ENCODE measurements around the gene GRAMD4. TPM values are rescaled to one million over a fixed set of nuclear protein-coding genes. Genes with fewer than 3 reads are reported as not detected.
A peak's percentile ranks its signal among the peaks of the same experiment; 100 is the strongest.
"Not testable (repeated sequence)": the region's sequence is repeated elsewhere in the genome, so short reads cannot be mapped to it uniquely, and the experiment has no call there.

GRAMD4 gene
- total and polyA plus RNA-seq, 12 donors: 15.0 to 241 (median 79.4) TPM

GRCh38 chr22:46620588-46621242 is 529 bp downstream of the GRAMD4 start:
- intact Hi-C loops (cut with DNase I): no loop called here
- Histone ChIP-seq H3K27me3 (no peaks in the 10 kb centered on the region), H3K9me3 (replicated peaks in 1 of 3) (no peaks in the 10 kb centered on the region), H3K4me1 (replicated peaks in 1 of 2) (peaks cover 5 to 24% of the 10 kb centered on the region in 2 donors), H3K36me3 (replicated peaks in 1 of 2) (no peaks in the 10 kb centered on the region), H3K4me3 (no peak overlapping the region), H3K27ac (peak overlapping the region in 1 of 5 donors; percentile 72)
- TF ChIP-seq CTCF (IDR thresholded peaks at IDR 0.05): no peak
- no peak for TF ChIP-seq POLR2A (IDR thresholded peaks at IDR 0.05)
- DNase-seq: no peak
- 85 to 94% (median 87%) methylated on average over 12 to 23 of the region's 23 CpGs for WGBS, 4 donors

GRCh38 chr22:46621243-46621930 is 1.2 kb downstream of the GRAMD4 start:
- peak overlapping the region in 2 of 5 donors; percentile 12 to 30 for H3K27ac ChIP-seq

GRCh38 chr22:46622081-46622521 is 1.9 kb downstream of the GRAMD4 start:
- TF ChIP-seq CTCF (IDR thresholded peaks at IDR 0.05) (no peak), POLR2A (IDR thresholded peaks at IDR 0.05) (no peak)
- intact Hi-C loops (cut with DNase I): no loop called here
- H3K36me3 ChIP-seq (replicated peaks in 1 of 2): no peaks in the 10 kb centered on the region
- peaks cover 5 to 24% of the 10 kb centered on the region in 2 donors for H3K4me1 ChIP-seq (replicated peaks in 1 of 2)
- H3K27me3 ChIP-seq: no peaks in the 10 kb centered on the region
- H3K27ac ChIP-seq: peak overlapping the region in 2 of 5 donors; percentile 12 to 30
- no peaks in the 10 kb centered on the region for H3K9me3 ChIP-seq (replicated peaks in 1 of 3)
- H3K4me3 ChIP-seq: no peak overlapping the region
- 71 to 81% (median 73%) methylated on average over 10 to 14 of the region's 14 CpGs for WGBS, 4 donors
- DNase-seq: peak in 5 of 7 donors; percentile 46 to 66 (median 57)

More at GRCh38 chr22:46621243-46621930, 1.2 kb downstream of the GRAMD4 start:
- DNase-seq; H3K27me3 ChIP-seq; H3K36me3 ChIP-seq (replicated peaks in 1 of 2); intact Hi-C loops (cut with DNase I); H3K4me3 ChIP-seq; H3K9me3 ChIP-seq (replicated peaks in 1 of 3): not testable (repeated sequence)
- 80 to 97% (median 95%) methylated on average over 1 to 31 of the region's 38 CpGs for WGBS, 4 donors
- H3K4me1 ChIP-seq (replicated peaks in 1 of 2): peaks cover 5 to 24% of the 10 kb centered on the region in 2 donors

- H3K27ac ChIP-seq: no peak overlapping the region
- TF ChIP-seq CTCF (IDR thresholded peaks at IDR 0.05) (no peak), POLR2A (IDR thresholded peaks at IDR 0.05) (no peak)
- no peaks in the 10 kb centered on the region for H3K4me1 ChIP-seq (replicated peaks in 1 of 2)
- intact Hi-C loops (cut with DNase I): no loop called here
- H3K4me3 ChIP-seq: no peak overlapping the region
- DNase-seq: no peak
- WGBS, 4 donors: 90 to 92% (median 90%) methylated on average over 15 to 20 of the region's 20 CpGs
- no peaks in the 10 kb centered on the region for H3K9me3 ChIP-seq (replicated peaks in 1 of 3)
- no peaks in the 10 kb centered on the region for H3K27me3 ChIP-seq
- peaks cover 0 to 10% of the 10 kb centered on the region in 2 donors for H3K36me3 ChIP-seq (replicated peaks in 1 of 2)
These were observed 5.1 kb downstream of the GRAMD4 start for GRCh38 chr22:46625113-46625842.
